HepG2 (cell line): ENCODE data around the gene SNRNP200. TPM values are rescaled to one million over a fixed set of nuclear protein-coding genes. Genes with fewer than 3 reads are reported as not detected.
A peak's percentile ranks its signal among the peaks of the same experiment; 100 is the strongest.

Source experiments
- CBX2 ChIP-seq, 2 experiments: fragments of 200-600 bp in 1 of 2; sonication (generic); formaldehyde crosslinking in 1 of 2; IDR thresholded peaks; 2 replicates each; pipeline versions ENCODE4 v1.7.0 to v1.8.1; 2018 to 2022; ENCODE audit warnings: low read depth in 2 of 2, low read length in 1 of 2, mild to moderate bottlenecking in 1 of 2, missing genetic modification reagents in 1 of 2
- FOXA1 ChIP-seq, 2 experiments: fragments of 450-650 bp in 1 of 2; sonication (generic) in 1 of 2; formaldehyde crosslinking in 1 of 2; IDR thresholded peaks; 2 replicates each; pipeline versions ENCODE4 v1.4.0 to v1.6.1; 2016 to 2020; ENCODE audit warnings: missing genetic modification reagents in 1 of 2
- GATAD2A ChIP-seq: IDR thresholded peaks from 2 replicates; pipeline ENCODE4 v1.6.1; 2016
- GLI4 ChIP-seq: sonication (generic); formaldehyde crosslinking; IDR thresholded peaks from 2 replicates; pipeline ENCODE4 v1.5.1; 2020; ENCODE audit warnings: missing genetic modification reagents, mild to moderate bottlenecking, moderate library complexity, borderline replicate concordance
- LCORL ChIP-seq, 2 experiments: fragments of 450-650 bp in 1 of 2; sonication (generic) in 1 of 2; formaldehyde crosslinking in 1 of 2; IDR thresholded peaks; 2 replicates each; pipeline versions ENCODE4 v1.5.0 to v1.6.1; 2017 to 2020; ENCODE audit warnings: antibody characterized with exemption in 1 of 2, missing genetic modification reagents in 1 of 2
- MEF2D ChIP-seq: sonication (generic); formaldehyde crosslinking; IDR thresholded peaks from 2 replicates; pipeline ENCODE4 v1.5.1; 2020; ENCODE audit warnings: mild to moderate bottlenecking, missing genetic modification reagents
- NR2F2 ChIP-seq: IDR thresholded peaks from 2 replicates; pipeline ENCODE4 v1.6.1; 2012; ENCODE audit warnings: low read depth, inconsistent platforms, borderline replicate concordance
- RBAK ChIP-seq: sonication (generic); formaldehyde crosslinking; IDR thresholded peaks from 2 replicates; pipeline ENCODE4 v1.5.1; 2020; ENCODE audit warnings: mild to moderate bottlenecking, missing genetic modification reagents
- RBM22 ChIP-seq: fragments of 200-400 bp; formaldehyde crosslinking; optimal IDR thresholded peaks from 2 replicates; pipeline ENCODE3; 2017; ENCODE audit warnings: mild to moderate bottlenecking, low read length, moderate library complexity
- ZBTB38 ChIP-seq: sonication (generic); formaldehyde crosslinking; IDR thresholded peaks from 2 replicates; pipeline ENCODE4 v1.5.1; 2020; ENCODE audit warnings: mild to moderate bottlenecking, missing genetic modification reagents
- ZNF343 ChIP-seq: sonication (generic); formaldehyde crosslinking; IDR thresholded peaks from 2 replicates; pipeline ENCODE4 v1.4.0; 2020; ENCODE audit warnings: mild to moderate bottlenecking, missing genetic modification reagents
- ZNF550 ChIP-seq: sonication (generic); formaldehyde crosslinking; IDR thresholded peaks from 2 replicates; pipeline ENCODE4 v1.4.0; 2020; ENCODE audit warnings: mild to moderate bottlenecking, missing genetic modification reagents, borderline replicate concordance
- ZNF670 ChIP-seq: sonication (generic); formaldehyde crosslinking; IDR thresholded peaks from 2 replicates; pipeline ENCODE4 v1.8.0; 2022; ENCODE audit warnings: mild to moderate bottlenecking, missing genetic modification reagents, borderline replicate concordance
- ZNF816 ChIP-seq: sonication (generic); formaldehyde crosslinking; IDR thresholded peaks from 2 replicates; pipeline ENCODE4 v1.8.0; 2022; ENCODE audit warnings: missing genetic modification reagents, mild to moderate bottlenecking, borderline replicate concordance
- polyA plus RNA-seq, 8 experiments: library from polyadenylated mRNA; depleted of rRNA in 3 of 8; stranded (reverse) in 7 of 8; unstranded in 1 of 8; fragments of >200 nt; fragmentation: Illumina TruSeq in 4 of 8; extraction: Trizol in 4 of 8; gene quantifications; 2 replicates each; pipeline versions ENCODE4 v1.2.1 to v1.2.3, GENCODE V29; 2011 to 2016; ENCODE audit warnings: low read depth in 4 of 8, missing spikeins in 1 of 8, mixed read lengths in 1 of 8; ENCODE audit not compliant: insufficient read depth in 1 of 8
- total RNA-seq, 5 experiments: library from RNA; depleted of rRNA; stranded (reverse); fragments of >200 nt; fragmentation: Illumina TruSeq; extraction: Trizol; gene quantifications; 2 replicates each; pipeline ENCODE4 v1.2.3, GENCODE V29; 2016; ENCODE audit warnings: low read depth in 1 of 5
- TF ChIP-seq, protein P1 (sequence below): sonication (generic); formaldehyde crosslinking; IDR thresholded peaks from 2 replicates; pipeline ENCODE4 v1.4.0; 2020; ENCODE audit warnings: missing genetic modification reagents
- TF ChIP-seq, protein P2 (sequence below): sonication (generic); formaldehyde crosslinking; IDR thresholded peaks from 2 replicates; pipeline ENCODE4 v1.4.0; 2020; ENCODE audit warnings: missing genetic modification reagents
- TF ChIP-seq, protein P3 (sequence below): sonication (generic); formaldehyde crosslinking; IDR thresholded peaks from 2 replicates; pipeline ENCODE4 v1.9.0; 2021; ENCODE audit warnings: missing genetic modification reagents, borderline replicate concordance

The SNRNP200 gene
- total and polyA plus RNA-seq, 2 of the 13 experiments (the other 11 are each of a cell fraction or from before 2014, with no cell fraction given): 99.0 to 232 TPM

DNA sequence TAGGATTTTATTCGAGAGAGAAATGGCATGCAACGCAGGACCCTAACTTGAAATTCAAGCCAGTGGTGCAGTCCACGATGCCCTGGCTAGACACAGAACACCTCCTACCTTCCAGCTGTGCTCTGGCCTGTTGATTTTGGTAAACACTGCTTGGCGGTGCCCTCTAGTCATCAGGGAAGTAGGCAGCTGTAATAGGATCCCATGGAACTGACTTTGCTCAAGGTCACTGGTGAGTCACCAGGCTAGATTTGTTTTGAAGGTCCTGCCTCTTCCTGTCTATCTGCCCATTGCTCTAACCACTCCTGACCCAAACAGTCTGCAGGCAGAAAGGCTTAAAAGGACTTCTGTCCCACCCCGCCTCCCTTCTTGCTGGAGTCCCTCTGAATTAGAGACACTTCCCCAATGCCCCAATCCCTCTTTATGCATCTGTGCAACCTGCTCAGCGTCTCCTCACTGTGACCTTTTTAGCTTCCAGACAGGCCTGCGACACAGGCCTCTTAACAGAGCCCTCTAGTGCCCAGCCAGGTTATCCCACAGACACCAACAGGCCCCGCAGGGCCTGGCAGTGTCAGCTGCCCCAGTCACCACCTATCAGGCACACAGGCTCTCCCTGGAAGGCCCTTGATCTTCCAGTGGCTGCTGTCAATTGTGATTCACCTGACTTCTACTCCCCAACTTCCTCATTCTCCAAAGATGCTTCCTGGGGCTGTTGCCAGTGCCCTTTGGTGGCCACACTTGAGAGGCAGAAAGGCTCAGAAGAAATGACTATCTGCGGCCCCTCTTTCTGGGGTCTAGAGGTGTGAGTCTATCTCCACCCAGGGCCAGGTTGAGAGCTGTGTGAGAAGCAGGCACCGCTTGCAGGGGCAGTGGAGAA is 44.7 kb downstream of the SNRNP200 start (continued):
- TF ChIP-seq, protein P1, sequence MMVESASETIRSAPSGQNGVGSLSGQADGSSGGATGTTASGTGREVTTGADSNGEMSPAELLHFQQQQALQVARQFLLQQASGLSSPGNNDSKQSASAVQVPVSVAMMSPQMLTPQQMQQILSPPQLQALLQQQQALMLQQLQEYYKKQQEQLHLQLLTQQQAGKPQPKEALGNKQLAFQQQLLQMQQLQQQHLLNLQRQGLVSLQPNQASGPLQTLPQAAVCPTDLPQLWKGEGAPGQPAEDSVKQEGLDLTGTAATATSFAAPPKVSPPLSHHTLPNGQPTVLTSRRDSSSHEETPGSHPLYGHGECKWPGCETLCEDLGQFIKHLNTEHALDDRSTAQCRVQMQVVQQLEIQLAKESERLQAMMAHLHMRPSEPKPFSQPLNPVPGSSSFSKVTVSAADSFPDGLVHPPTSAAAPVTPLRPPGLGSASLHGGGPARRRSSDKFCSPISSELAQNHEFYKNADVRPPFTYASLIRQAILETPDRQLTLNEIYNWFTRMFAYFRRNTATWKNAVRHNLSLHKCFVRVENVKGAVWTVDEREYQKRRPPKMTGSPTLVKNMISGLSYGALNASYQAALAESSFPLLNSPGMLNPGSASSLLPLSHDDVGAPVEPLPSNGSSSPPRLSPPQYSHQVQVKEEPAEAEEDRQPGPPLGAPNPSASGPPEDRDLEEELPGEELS: peak; percentile 99
- TF ChIP-seq ZNF816 (CRISPR knock-in tag): 0 out of 2 replicates have a peak, but pooled peaks have one; percentile 45
- TF ChIP-seq, protein P2, sequence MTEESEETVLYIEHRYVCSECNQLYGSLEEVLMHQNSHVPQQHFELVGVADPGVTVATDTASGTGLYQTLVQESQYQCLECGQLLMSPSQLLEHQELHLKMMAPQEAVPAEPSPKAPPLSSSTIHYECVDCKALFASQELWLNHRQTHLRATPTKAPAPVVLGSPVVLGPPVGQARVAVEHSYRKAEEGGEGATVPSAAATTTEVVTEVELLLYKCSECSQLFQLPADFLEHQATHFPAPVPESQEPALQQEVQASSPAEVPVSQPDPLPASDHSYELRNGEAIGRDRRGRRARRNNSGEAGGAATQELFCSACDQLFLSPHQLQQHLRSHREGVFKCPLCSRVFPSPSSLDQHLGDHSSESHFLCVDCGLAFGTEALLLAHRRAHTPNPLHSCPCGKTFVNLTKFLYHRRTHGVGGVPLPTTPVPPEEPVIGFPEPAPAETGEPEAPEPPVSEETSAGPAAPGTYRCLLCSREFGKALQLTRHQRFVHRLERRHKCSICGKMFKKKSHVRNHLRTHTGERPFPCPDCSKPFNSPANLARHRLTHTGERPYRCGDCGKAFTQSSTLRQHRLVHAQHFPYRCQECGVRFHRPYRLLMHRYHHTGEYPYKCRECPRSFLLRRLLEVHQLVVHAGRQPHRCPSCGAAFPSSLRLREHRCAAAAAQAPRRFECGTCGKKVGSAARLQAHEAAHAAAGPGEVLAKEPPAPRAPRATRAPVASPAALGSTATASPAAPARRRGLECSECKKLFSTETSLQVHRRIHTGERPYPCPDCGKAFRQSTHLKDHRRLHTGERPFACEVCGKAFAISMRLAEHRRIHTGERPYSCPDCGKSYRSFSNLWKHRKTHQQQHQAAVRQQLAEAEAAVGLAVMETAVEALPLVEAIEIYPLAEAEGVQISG (CRISPR knock-in tag): peak; percentile 85
- TF ChIP-seq ZNF670 (CRISPR knock-in tag): peak; percentile 83
- 0 out of 2 replicates have a peak, but pooled peaks have one; percentile 15 for TF ChIP-seq RBAK (CRISPR knock-in tag)
- TF ChIP-seq ZNF343 (CRISPR knock-in tag): peak; percentile 33; the same call in 1 of the 2 replicates
- peak; percentile 58; the same call in 1 of the 2 replicates for TF ChIP-seq LCORL (IDR thresholded peaks at IDR 0.05)
- TF ChIP-seq LCORL (CRISPR knock-in tag; IDR thresholded peaks at IDR 0.05): peak; percentile 97
- peak; percentile 64; the same call in 1 of the 2 replicates for TF ChIP-seq MEF2D (CRISPR knock-in tag)
- TF ChIP-seq ZBTB38 (CRISPR knock-in tag): peak; percentile 73; the same call in 1 of the 2 replicates
- TF ChIP-seq GATAD2A: peak; percentile 93
- TF ChIP-seq NR2F2: peak; percentile 67; the same call in 1 of the 2 replicates
- TF ChIP-seq FOXA1 (IDR thresholded peaks at IDR 0.05): peak; percentile 94
- TF ChIP-seq FOXA1 (CRISPR knock-in tag; IDR thresholded peaks at IDR 0.05): peak; percentile 100
- TF ChIP-seq GLI4: no peak
- no peak for TF ChIP-seq CBX2 (IDR thresholded peaks at IDR 0.05; ENCODE audit: low read depth, low read length)
- TF ChIP-seq CBX2 (CRISPR knock-in tag; IDR thresholded peaks at IDR 0.05; ENCODE audit: low read depth): no peak
- no peak for TF ChIP-seq ZNF550 (CRISPR knock-in tag)
- peak; percentile 71 for TF ChIP-seq RBM22
- TF ChIP-seq, protein P3, sequence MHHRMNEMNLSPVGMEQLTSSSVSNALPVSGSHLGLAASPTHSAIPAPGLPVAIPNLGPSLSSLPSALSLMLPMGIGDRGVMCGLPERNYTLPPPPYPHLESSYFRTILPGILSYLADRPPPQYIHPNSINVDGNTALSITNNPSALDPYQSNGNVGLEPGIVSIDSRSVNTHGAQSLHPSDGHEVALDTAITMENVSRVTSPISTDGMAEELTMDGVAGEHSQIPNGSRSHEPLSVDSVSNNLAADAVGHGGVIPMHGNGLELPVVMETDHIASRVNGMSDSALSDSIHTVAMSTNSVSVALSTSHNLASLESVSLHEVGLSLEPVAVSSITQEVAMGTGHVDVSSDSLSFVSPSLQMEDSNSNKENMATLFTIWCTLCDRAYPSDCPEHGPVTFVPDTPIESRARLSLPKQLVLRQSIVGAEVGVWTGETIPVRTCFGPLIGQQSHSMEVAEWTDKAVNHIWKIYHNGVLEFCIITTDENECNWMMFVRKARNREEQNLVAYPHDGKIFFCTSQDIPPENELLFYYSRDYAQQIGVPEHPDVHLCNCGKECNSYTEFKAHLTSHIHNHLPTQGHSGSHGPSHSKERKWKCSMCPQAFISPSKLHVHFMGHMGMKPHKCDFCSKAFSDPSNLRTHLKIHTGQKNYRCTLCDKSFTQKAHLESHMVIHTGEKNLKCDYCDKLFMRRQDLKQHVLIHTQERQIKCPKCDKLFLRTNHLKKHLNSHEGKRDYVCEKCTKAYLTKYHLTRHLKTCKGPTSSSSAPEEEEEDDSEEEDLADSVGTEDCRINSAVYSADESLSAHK (CRISPR knock-in tag): no peak
